MM.1S (cell line): ENCODE measurements around the gene KDM6A.

Source experiments
- DNase-seq: peaks from one replicate; pipeline ENCODE4 v3.0.0-alpha.2; 2015
- H2AFZ ChIP-seq: fragments of 300-600 bp; sonication (generic); 2 replicates; pipeline ENCODE4 v1.6.0; 2016; ENCODE audit warnings: antibody characterized with exemption, low read length
- H3F3A ChIP-seq: fragments of 300-600 bp; sonication (generic); 2 replicates; pipeline ENCODE4 v1.6.1; 2016; ENCODE audit warnings: mild to moderate bottlenecking, antibody characterized with exemption, low read length, moderate library complexity, mixed read lengths; ENCODE audit not compliant: insufficient read depth
- H3K27ac ChIP-seq: fragments of 300-600 bp; sonication (generic); 2 replicates; pipeline ENCODE4 v1.5.1; 2016; ENCODE audit warnings: mild to moderate bottlenecking, low read length
- H3K27me3 ChIP-seq: fragments of 300-600 bp; sonication (generic); replicated peaks from 2 replicates; pipeline ENCODE4 v1.6.0; 2016; ENCODE audit warnings: low read length; ENCODE audit not compliant: insufficient read depth
- H3K36me3 ChIP-seq: fragments of 300-600 bp; sonication (generic); replicated peaks from 2 replicates; pipeline ENCODE4 v1.6.1; 2016; ENCODE audit warnings: mild to moderate bottlenecking, low read length, mixed read lengths; ENCODE audit not compliant: insufficient read depth
- H3K4me1 ChIP-seq: fragments of 300-600 bp; sonication (generic); 2 replicates; pipeline ENCODE4 v1.6.1; 2016; ENCODE audit warnings: low read length, mixed read lengths
- H3K4me2 ChIP-seq: fragments of 300-600 bp; sonication (generic); 2 replicates; pipeline ENCODE4 v1.6.0; 2016; ENCODE audit warnings: low read depth, low read length
- H3K4me3 ChIP-seq: fragments of 300-600 bp; sonication (generic); 2 replicates; pipeline ENCODE4 v1.5.1; 2016; ENCODE audit warnings: low read length, mixed read lengths
- H3K79me2 ChIP-seq: fragments of 300-600 bp; sonication (generic); 2 replicates; pipeline ENCODE4 v1.6.1; 2016; ENCODE audit warnings: mixed run types, low read length, mixed read lengths
- H3K9ac ChIP-seq: fragments of 300-600 bp; sonication (generic); 2 replicates; pipeline ENCODE4 v1.6.1; 2016; ENCODE audit warnings: low read length, mixed read lengths
- H3K9me2 ChIP-seq: fragments of 300-600 bp; sonication (generic); replicated peaks from 2 replicates; pipeline ENCODE4 v1.6.1; 2016; ENCODE audit warnings: mild to moderate bottlenecking, low read length, mixed read lengths; ENCODE audit not compliant: insufficient read depth
- H3K9me3 ChIP-seq: fragments of 300-600 bp; sonication (generic); replicated peaks from 2 replicates; pipeline ENCODE4 v1.6.1; 2016; ENCODE audit warnings: mild to moderate bottlenecking, low read length, mixed read lengths; ENCODE audit not compliant: insufficient read depth
- H4K20me1 ChIP-seq: fragments of 300-600 bp; sonication (generic); 2 replicates; pipeline ENCODE4 v1.6.1; 2016; ENCODE audit warnings: mild to moderate bottlenecking, low read length, moderate library complexity, mixed read lengths; ENCODE audit not compliant: insufficient read depth
- CTCF ChIP-seq: fragments of 300-600 bp; sonication (generic); IDR thresholded peaks from 2 replicates; pipeline ENCODE4 v1.5.1; 2016; ENCODE audit warnings: antibody characterized with exemption, low read length, mixed read lengths
- EZH2 ChIP-seq: fragments of 300-600 bp; sonication (generic); optimal IDR thresholded peaks from 2 replicates; pipeline ENCODE3; 2017; ENCODE audit warnings: low read depth, mild to moderate bottlenecking, antibody characterized with exemption, low read length, mixed read lengths
- EZH2phosphoT487 ChIP-seq: fragments of 300-600 bp; sonication (generic); IDR thresholded peaks from 2 replicates; pipeline ENCODE4 v1.6.1; 2018; ENCODE audit warnings: antibody characterized with exemption, low read length

KDM6A gene

GRCh38 chrX:44913656-44914531 is 40.9 kb downstream of the KDM6A start:
- H2AFZ ChIP-seq: no peak overlapping the region
- no peak overlapping the region for H3K4me2 ChIP-seq
- DNase-seq: no peak
- no peaks in the 10 kb centered on the region for H3K27me3 ChIP-seq
- H3K79me2 ChIP-seq: peaks cover 88% of the 10 kb centered on the region
- H4K20me1 ChIP-seq: no peaks in the 10 kb centered on the region; the same call in 1 of the 2 replicates
- H3F3A ChIP-seq: no peaks in the 10 kb centered on the region
- no peaks in the 10 kb centered on the region for H3K9me3 ChIP-seq
- no peaks in the 10 kb centered on the region for H3K36me3 ChIP-seq
- no peak overlapping the region for H3K27ac ChIP-seq
- no peak for TF ChIP-seq EZH2
- no peak for TF ChIP-seq CTCF
- no peak overlapping the region for H3K9ac ChIP-seq
- H3K9me2 ChIP-seq: no peaks in the 10 kb centered on the region
- no peak overlapping the region for H3K4me3 ChIP-seq
- 0 out of 2 replicates have a peak, but pooled peaks cover 3% of the 10 kb centered on the region for H3K4me1 ChIP-seq

GRCh38 chrX:44914532-44915198 is 41.7 kb downstream of the KDM6A start:
- no peak overlapping the region for H2AFZ ChIP-seq
- H3F3A ChIP-seq: no peaks in the 10 kb centered on the region
- no peak overlapping the region for H3K9ac ChIP-seq
- H3K4me2 ChIP-seq: no peak overlapping the region
- no peaks in the 10 kb centered on the region for H3K27me3 ChIP-seq
- peaks cover 88% of the 10 kb centered on the region for H3K79me2 ChIP-seq
- 0 out of 2 replicates have a peak, but pooled peaks cover 3% of the 10 kb centered on the region for H3K4me1 ChIP-seq
- no peaks in the 10 kb centered on the region for H3K36me3 ChIP-seq
- no peaks in the 10 kb centered on the region; the same call in 1 of the 2 replicates for H4K20me1 ChIP-seq
- H3K9me2 ChIP-seq: no peaks in the 10 kb centered on the region
- no peak for DNase-seq
- TF ChIP-seq CTCF (no peak), EZH2 (no peak), EZH2phosphoT487 (no peak)
- H3K4me3 ChIP-seq: no peak overlapping the region
- no peaks in the 10 kb centered on the region for H3K9me3 ChIP-seq
- no peak overlapping the region for H3K27ac ChIP-seq

GRCh38 chrX:44915361-44915868 is 42.4 kb downstream of the KDM6A start:
- no peak for DNase-seq
- TF ChIP-seq EZH2phosphoT487: no peak
- TF ChIP-seq EZH2: no peak
- TF ChIP-seq CTCF: no peak
- Histone ChIP-seq H3K9me2 (no peaks in the 10 kb centered on the region), H3K9me3 (no peaks in the 10 kb centered on the region), H3K4me1 (0 out of 2 replicates have a peak, but pooled peaks cover 3% of the 10 kb centered on the region), H2AFZ (no peak overlapping the region), H4K20me1 (no peaks in the 10 kb centered on the region; the same call in 1 of the 2 replicates), H3K79me2 (peaks cover 88% of the 10 kb centered on the region), H3K27me3 (no peaks in the 10 kb centered on the region), H3K4me3 (no peak overlapping the region), H3K4me2 (no peak overlapping the region), H3F3A (no peaks in the 10 kb centered on the region), H3K9ac (no peak overlapping the region), H3K36me3 (no peaks in the 10 kb centered on the region), H3K27ac (no peak overlapping the region)
